ENCODE data around the gene ACY1. TPM values are rescaled to one million over a fixed set of nuclear protein-coding genes. Genes with fewer than 3 reads are reported as not detected.

The ACY1 gene
- total RNA-seq, 2 donors from 2014 or later: 31.1 to 40.2 TPM

DNA sequence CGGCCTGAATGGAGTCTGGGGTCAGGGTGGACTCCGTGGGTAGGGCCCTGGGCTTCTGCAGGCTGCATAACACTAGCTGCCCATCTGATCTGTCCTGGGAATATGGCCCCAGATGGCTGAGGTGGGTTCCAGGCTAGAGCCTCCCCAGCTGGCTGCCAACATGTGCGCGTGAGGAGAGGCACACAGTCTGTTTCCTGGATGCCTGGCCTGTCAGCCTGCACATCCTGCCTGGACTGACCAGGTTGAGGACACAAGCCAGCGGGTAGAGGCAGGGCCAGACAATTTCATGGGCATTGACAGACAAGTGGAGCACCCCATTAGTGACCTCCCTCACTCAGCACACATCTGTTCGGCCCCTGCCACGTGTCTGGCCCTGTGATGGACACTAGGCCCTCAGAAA, 42.1 kb downstream of the ACY1 start:
- no peak overlapping the region for H3K4me3 ChIP-seq
- no peaks in the 10 kb centered on the region for H3K4me1 ChIP-seq
- no peak for DNase-seq
- intact Hi-C loops (cut with DNase I): no loop called here
- no peaks in the 10 kb centered on the region for H3K36me3 ChIP-seq (replicated peaks in 1 of 2; ENCODE audit: insufficient read depth in 1 of 2, low read depth in 2 of 2)
- TF ChIP-seq, protein P1, sequence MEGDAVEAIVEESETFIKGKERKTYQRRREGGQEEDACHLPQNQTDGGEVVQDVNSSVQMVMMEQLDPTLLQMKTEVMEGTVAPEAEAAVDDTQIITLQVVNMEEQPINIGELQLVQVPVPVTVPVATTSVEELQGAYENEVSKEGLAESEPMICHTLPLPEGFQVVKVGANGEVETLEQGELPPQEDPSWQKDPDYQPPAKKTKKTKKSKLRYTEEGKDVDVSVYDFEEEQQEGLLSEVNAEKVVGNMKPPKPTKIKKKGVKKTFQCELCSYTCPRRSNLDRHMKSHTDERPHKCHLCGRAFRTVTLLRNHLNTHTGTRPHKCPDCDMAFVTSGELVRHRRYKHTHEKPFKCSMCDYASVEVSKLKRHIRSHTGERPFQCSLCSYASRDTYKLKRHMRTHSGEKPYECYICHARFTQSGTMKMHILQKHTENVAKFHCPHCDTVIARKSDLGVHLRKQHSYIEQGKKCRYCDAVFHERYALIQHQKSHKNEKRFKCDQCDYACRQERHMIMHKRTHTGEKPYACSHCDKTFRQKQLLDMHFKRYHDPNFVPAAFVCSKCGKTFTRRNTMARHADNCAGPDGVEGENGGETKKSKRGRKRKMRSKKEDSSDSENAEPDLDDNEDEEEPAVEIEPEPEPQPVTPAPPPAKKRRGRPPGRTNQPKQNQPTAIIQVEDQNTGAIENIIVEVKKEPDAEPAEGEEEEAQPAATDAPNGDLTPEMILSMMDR (IDR thresholded peaks at IDR 0.05): no peak
- no peak for TF ChIP-seq POLR2A (IDR thresholded peaks at IDR 0.05)
- ATAC-seq: no peak
- WGBS, 2 donors: 70 to 76% methylated on average over 5 to 7 of the region's 7 CpGs
- no peaks in the 10 kb centered on the region for H3K9me3 ChIP-seq
- no peaks in the 10 kb centered on the region for H3K27me3 ChIP-seq
- no peak overlapping the region for H3K27ac ChIP-seq

DNA sequence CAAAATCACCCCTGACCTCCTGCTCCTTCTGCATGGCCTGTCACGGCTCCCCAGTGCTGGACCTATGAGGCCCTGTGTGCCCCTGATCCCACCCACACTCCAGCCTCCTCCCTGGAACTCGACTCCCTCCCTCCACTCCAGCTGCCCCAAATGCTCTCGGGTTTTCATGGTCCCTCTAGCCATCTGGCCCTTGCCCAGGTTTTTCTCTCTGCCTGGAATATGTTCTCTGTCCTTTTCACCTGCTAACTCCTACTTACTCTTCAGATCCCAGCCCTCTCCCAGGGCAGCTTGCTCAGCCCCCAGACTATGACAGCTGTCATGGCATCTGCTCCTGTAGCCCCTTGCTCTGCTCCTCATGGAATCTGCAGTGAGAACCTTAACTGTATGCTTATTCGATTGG, 42.7 kb downstream of the ACY1 start:
- Histone ChIP-seq H3K4me1 (no peaks in the 10 kb centered on the region), H3K27me3 (no peaks in the 10 kb centered on the region), H3K4me3 (no peak overlapping the region), H3K9me3 (no peaks in the 10 kb centered on the region), H3K27ac (no peak overlapping the region), H3K36me3 (replicated peaks in 1 of 2; ENCODE audit: insufficient read depth in 1 of 2, low read depth in 2 of 2) (no peaks in the 10 kb centered on the region)
- ATAC-seq (no peak), DNase-seq (no peak)
- 57 to 63% methylated on average over 4 of the region's 4 CpGs for WGBS, 2 donors
- intact Hi-C loops (cut with DNase I): no loop called here
- TF ChIP-seq, protein P1 (IDR thresholded peaks at IDR 0.05): no peak
- no peak for TF ChIP-seq POLR2A (IDR thresholded peaks at IDR 0.05)

DNA sequence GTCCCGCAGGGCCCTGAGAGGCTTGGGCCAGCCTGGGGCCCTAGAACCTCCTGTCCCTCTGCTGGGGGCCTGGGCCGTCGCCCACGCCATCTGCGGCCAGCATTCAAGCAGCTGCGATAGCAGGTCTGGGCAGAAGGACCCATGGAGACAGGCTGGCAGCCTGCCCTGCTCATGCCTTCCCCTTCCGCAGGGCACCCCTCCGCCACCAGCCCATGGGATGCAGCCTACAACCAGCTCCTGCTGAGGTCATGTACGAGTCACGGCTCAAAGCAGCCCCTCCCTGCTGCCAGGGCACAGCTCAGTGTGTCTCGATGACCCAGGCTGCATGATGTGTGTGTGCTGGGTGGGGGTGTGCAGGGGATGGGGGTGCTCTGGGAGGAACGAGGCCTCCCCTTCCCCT, 45.2 kb downstream of the ACY1 start:
- DNase-seq: peak in 2 of 4 donors; percentile 38 to 43
- no peak for ATAC-seq
- no peak for TF ChIP-seq POLR2A (IDR thresholded peaks at IDR 0.05)
- TF ChIP-seq, protein P1 (IDR thresholded peaks at IDR 0.05): no peak
- Histone ChIP-seq H3K4me3 (no peak overlapping the region), H3K27me3 (no peaks in the 10 kb centered on the region), H3K4me1 (no peaks in the 10 kb centered on the region), H3K36me3 (replicated peaks in 1 of 2; ENCODE audit: insufficient read depth in 1 of 2, low read depth in 2 of 2) (no peaks in the 10 kb centered on the region), H3K9me3 (no peaks in the 10 kb centered on the region), H3K27ac (no peak overlapping the region)
- intact Hi-C loops (cut with DNase I): no loop called here
- WGBS, 2 donors: 69 to 81% methylated on average over 7 to 12 of the region's 12 CpGs

DNA sequence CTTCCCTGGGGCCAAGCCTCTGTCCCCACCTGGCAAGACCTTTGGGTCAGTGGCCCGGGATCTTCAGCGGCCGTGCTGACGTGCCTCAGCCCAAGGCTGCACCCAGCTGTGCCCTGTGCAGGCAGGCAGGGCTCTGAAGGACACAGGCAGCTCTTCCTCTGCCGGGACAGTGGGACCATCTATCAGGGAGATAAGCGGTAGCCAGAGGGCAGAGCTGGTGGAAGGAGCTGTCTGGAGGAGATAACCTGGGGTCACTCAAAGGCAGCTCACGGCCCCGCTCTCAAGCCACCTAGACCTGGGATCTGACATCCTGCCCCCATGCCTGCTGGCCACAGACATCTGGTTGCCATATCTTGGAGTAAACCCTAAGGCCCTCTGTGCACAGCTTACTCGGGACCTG, 45.7 kb downstream of the ACY1 start:
- no peaks in the 10 kb centered on the region for H3K36me3 ChIP-seq (replicated peaks in 1 of 2; ENCODE audit: insufficient read depth in 1 of 2, low read depth in 2 of 2)
- WGBS, 2 donors: 67% methylated on average over 9 of the region's 9 CpGs; no CpG with 5 or more reads in 1 of the 2 donors
- H3K4me1 ChIP-seq: no peaks in the 10 kb centered on the region
- intact Hi-C loops (cut with DNase I): no loop called here
- H3K4me3 ChIP-seq: no peak overlapping the region
- ATAC-seq (no peak), DNase-seq (no peak)
- no peak for TF ChIP-seq POLR2A (IDR thresholded peaks at IDR 0.05)
- TF ChIP-seq, protein P1 (IDR thresholded peaks at IDR 0.05): no peak
- no peak overlapping the region for H3K27ac ChIP-seq
- H3K27me3 ChIP-seq: no peaks in the 10 kb centered on the region
- H3K9me3 ChIP-seq: no peaks in the 10 kb centered on the region

DNA sequence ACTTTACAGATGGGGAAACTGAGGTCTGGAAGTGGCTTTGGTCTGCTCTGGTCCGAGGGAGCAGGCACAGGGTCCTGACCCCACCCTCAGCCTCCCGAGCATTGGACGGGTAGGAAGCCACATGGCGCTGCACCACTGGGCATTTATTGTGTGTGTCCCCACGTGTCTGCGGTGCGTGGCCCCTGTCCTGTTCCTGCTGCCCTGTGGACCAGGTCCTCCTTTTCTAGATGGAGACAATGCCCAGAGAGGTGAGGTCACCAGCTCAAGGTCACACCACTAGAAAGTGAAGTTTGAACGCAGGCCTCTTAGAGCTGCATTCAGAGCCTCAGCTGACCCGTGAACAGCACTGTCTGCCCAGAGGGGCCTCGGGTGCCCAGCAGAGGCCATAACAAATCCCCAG, 46.2 kb downstream of the ACY1 start:
- DNase-seq: no peak
- no peak overlapping the region for H3K4me3 ChIP-seq
- no peaks in the 10 kb centered on the region for H3K4me1 ChIP-seq
- H3K27me3 ChIP-seq: no peaks in the 10 kb centered on the region
- WGBS, 2 donors: 79% methylated on average over 10 of the region's 10 CpGs; no CpG with 5 or more reads in 1 of the 2 donors
- TF ChIP-seq, protein P1 (IDR thresholded peaks at IDR 0.05): no peak
- TF ChIP-seq POLR2A (IDR thresholded peaks at IDR 0.05): no peak
- intact Hi-C loops (cut with DNase I): no loop called here
- no peak overlapping the region for H3K27ac ChIP-seq
- no peak for ATAC-seq
- H3K9me3 ChIP-seq: no peaks in the 10 kb centered on the region
- H3K36me3 ChIP-seq (replicated peaks in 1 of 2; ENCODE audit: insufficient read depth in 1 of 2, low read depth in 2 of 2): no peaks in the 10 kb centered on the region

Measured in body of pancreas (tissue), 4 donors.